Liver (tissue), 9 donors: ENCODE data around the gene TNFSF15. TPM values are rescaled to one million over a fixed set of nuclear protein-coding genes. Genes with fewer than 3 reads are reported as not detected.

Source experiments
- DNase-seq: peaks from one replicate; pipeline ENCODE4 v3.0.0-alpha.2; 2017; ENCODE audit warnings: low spot score
- H3K27ac ChIP-seq, 2 donors: one replicate each; pipeline ENCODE4 v1.7.0; 2013; ENCODE audit warnings: inconsistent platforms in 2 of 2, low read length in 2 of 2, control low read depth in 1 of 2, low read depth in 1 of 2, mild to moderate bottlenecking in 1 of 2
- H3K27me3 ChIP-seq, 4 donors: one replicate each; pipeline versions ENCODE4 v1.6.1 to v1.7.0; 2013; ENCODE audit warnings: low read length in 3 of 4, inconsistent platforms in 1 of 4, mild to moderate bottlenecking in 1 of 4, moderate library complexity in 1 of 4; ENCODE audit not compliant: control insufficient read depth in 4 of 4, insufficient read depth in 4 of 4
- H3K36me3 ChIP-seq, 4 donors: one replicate each; pipeline versions ENCODE4 v1.6.1 to v1.7.0; 2013; ENCODE audit warnings: low read length in 3 of 4, mild to moderate bottlenecking in 3 of 4, low read depth in 1 of 4, moderate library complexity in 1 of 4; ENCODE audit not compliant: control insufficient read depth in 4 of 4, insufficient read depth in 3 of 4
- H3K4me1 ChIP-seq, 4 donors: one replicate each; pipeline versions ENCODE4 v1.6.1 to v1.7.0; 2013; ENCODE audit warnings: low read length in 3 of 4, mild to moderate bottlenecking in 3 of 4, moderate library complexity in 1 of 4; ENCODE audit not compliant: control insufficient read depth in 4 of 4, insufficient read depth in 4 of 4
- H3K4me3 ChIP-seq, 3 donors: one replicate each; pipeline versions ENCODE4 v1.6.1 to v1.7.0; 2013; ENCODE audit warnings: low read length in 3 of 3, control low read depth in 1 of 3, low read depth in 1 of 3, mild to moderate bottlenecking in 1 of 3
- H3K9ac ChIP-seq, 2 donors: one replicate each; pipeline ENCODE4 v1.7.0; 2013; ENCODE audit warnings: low read length in 2 of 2, mild to moderate bottlenecking in 2 of 2, moderate library complexity in 2 of 2, control low read depth in 1 of 2, low read depth in 1 of 2
- H3K9me3 ChIP-seq, 4 donors: one replicate each; pipeline versions ENCODE4 v1.6.1 to v1.7.0; 2013; ENCODE audit warnings: low read length in 3 of 4; ENCODE audit not compliant: control insufficient read depth in 4 of 4
- EGR1 ChIP-seq, 2 donors: IDR thresholded peaks; 2 replicates each; pipeline ENCODE4 v1.6.1; 2016 to 2018; ENCODE audit warnings: antibody characterized with exemption in 2 of 2, low read depth in 2 of 2
- FOXA1 ChIP-seq: IDR thresholded peaks from 2 replicates; pipeline ENCODE4 v1.6.1; 2016; ENCODE audit warnings: antibody characterized with exemption
- FOXA2 ChIP-seq: IDR thresholded peaks from 2 replicates; pipeline ENCODE4 v1.6.1; 2016; ENCODE audit warnings: antibody characterized with exemption
- GABPA ChIP-seq, 2 donors: IDR thresholded peaks in 1 of 2; conservative IDR thresholded peaks in 1 of 2; 2 replicates each; pipeline ENCODE4 v1.6.1; 2016; ENCODE audit warnings: antibody characterized with exemption in 2 of 2, mild to moderate bottlenecking in 1 of 2, moderate library complexity in 1 of 2
- HNF4G ChIP-seq: IDR thresholded peaks from 2 replicates; pipeline ENCODE4 v1.6.1; 2016; ENCODE audit warnings: antibody characterized with exemption
- JUND ChIP-seq, 2 donors: IDR thresholded peaks; 2 replicates each; pipeline ENCODE4 v1.6.1; 2016; ENCODE audit warnings: antibody characterized with exemption in 2 of 2
- NR2F2 ChIP-seq: IDR thresholded peaks from 2 replicates; pipeline ENCODE4 v1.6.1; 2016; ENCODE audit warnings: antibody characterized with exemption
- RAD21 ChIP-seq, 2 donors: IDR thresholded peaks; 2 replicates each; pipeline ENCODE4 v1.6.1; 2016; ENCODE audit warnings: antibody characterized with exemption in 2 of 2, mild to moderate bottlenecking in 2 of 2
- RXRA ChIP-seq, 2 donors: IDR thresholded peaks; 2 replicates each; pipeline ENCODE4 v1.6.1; 2017 to 2018; ENCODE audit warnings: antibody characterized with exemption in 2 of 2, mild to moderate bottlenecking in 1 of 2
- SP1 ChIP-seq: IDR thresholded peaks from 2 replicates; pipeline ENCODE4 v1.6.1; 2018; ENCODE audit warnings: antibody characterized with exemption, mild to moderate bottlenecking
- TAF1 ChIP-seq: conservative IDR thresholded peaks from 2 replicates; pipeline ENCODE4 v1.6.1; 2016; ENCODE audit warnings: antibody characterized with exemption, mild to moderate bottlenecking
- WGBS: extraction: QIAGEN DNeasy Blood & Tissue Kit; methylation state at CpG from one replicate; pipeline ENCODE4 v1.1.7; 2013; 5-methylcytosine and 5-hydroxymethylcytosine counted together
- polyA plus RNA-seq, 2 donors: library from polyadenylated mRNA; stranded (reverse) in 1 of 2; unstranded in 1 of 2; fragments of 200-250 nt in 1 of 2; fragments of >200 nt in 1 of 2; fragmentation: Nextera tagmentation in 1 of 2; extraction: Ambion mirVana in 1 of 2; gene quantifications; one replicate each; pipeline versions ENCODE4 v1.2.1 to v1.2.3, GENCODE V29; 2013 to 2015
- total RNA-seq, 2 donors: library from RNA; depleted of rRNA; stranded (reverse); fragments of >200 nt; gene quantifications; one replicate each; pipeline ENCODE4 v1.2.3, GENCODE V29; 2014
- TF ChIP-seq, protein P1 (sequence below): IDR thresholded peaks from 2 replicates; pipeline ENCODE4 v1.6.1; 2016; ENCODE audit warnings: antibody characterized with exemption
- TF ChIP-seq, protein P2 (sequence below): IDR thresholded peaks from 2 replicates; pipeline ENCODE4 v1.6.1; 2016; ENCODE audit warnings: antibody characterized with exemption
- TF ChIP-seq, protein P3 (sequence below): IDR thresholded peaks from 2 replicates; pipeline ENCODE4 v1.6.1; 2016; ENCODE audit warnings: antibody characterized with exemption, mild to moderate bottlenecking
- TF ChIP-seq, protein P4 (sequence below): IDR thresholded peaks from 2 replicates; pipeline ENCODE4 v1.6.1; 2016; ENCODE audit warnings: antibody characterized with exemption
- donor health status: healthy.
- donor health status: healthy.
- donor health status: healthy.
- donor health status: healthy.
- donor health status: healthy.

Gene TNFSF15
- total and polyA plus RNA-seq, 4 donors: 0.01 to 0.42 (median 0.08) TPM; not detected in 1

DNA sequence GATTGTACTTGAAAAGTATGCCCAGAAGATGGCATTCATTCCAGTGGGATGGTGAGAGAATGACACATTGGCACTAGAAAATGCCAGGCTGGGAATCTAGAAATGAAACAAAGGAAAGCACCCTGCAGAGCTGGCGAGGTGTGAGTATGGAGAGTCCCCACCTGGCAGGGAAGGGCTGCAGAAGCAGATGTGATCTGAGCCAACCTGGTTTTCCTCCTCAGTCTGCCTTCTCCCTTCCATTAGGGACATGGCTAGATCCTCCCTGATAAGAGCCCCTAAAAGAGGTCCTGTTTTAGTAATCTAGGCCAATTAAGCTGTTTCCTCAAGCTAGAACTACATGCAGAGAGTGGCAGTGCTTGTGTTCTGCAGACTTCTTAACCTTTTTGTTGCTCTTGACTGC lies 24.7 kb upstream of the TNFSF15 start:
- TF ChIP-seq GABPA (IDR thresholded peaks at IDR 0.05 in 1 of 2, conservative IDR thresholded peaks at IDR 0.05 in 1 of 2) (no peak), EGR1 (IDR thresholded peaks at IDR 0.05; ENCODE audit: low read depth in 2 of 2) (no peak), TAF1 (no peak), JUND (IDR thresholded peaks at IDR 0.05) (no peak), FOXA2 (no peak), SP1 (no peak), HNF4G (no peak), FOXA1 (no peak), RXRA (IDR thresholded peaks at IDR 0.05) (no peak), NR2F2 (no peak), RAD21 (IDR thresholded peaks at IDR 0.05) (no peak)
- TF ChIP-seq, protein P1, sequence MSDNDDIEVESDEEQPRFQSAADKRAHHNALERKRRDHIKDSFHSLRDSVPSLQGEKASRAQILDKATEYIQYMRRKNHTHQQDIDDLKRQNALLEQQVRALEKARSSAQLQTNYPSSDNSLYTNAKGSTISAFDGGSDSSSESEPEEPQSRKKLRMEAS: no peak
- TF ChIP-seq, protein P2, sequence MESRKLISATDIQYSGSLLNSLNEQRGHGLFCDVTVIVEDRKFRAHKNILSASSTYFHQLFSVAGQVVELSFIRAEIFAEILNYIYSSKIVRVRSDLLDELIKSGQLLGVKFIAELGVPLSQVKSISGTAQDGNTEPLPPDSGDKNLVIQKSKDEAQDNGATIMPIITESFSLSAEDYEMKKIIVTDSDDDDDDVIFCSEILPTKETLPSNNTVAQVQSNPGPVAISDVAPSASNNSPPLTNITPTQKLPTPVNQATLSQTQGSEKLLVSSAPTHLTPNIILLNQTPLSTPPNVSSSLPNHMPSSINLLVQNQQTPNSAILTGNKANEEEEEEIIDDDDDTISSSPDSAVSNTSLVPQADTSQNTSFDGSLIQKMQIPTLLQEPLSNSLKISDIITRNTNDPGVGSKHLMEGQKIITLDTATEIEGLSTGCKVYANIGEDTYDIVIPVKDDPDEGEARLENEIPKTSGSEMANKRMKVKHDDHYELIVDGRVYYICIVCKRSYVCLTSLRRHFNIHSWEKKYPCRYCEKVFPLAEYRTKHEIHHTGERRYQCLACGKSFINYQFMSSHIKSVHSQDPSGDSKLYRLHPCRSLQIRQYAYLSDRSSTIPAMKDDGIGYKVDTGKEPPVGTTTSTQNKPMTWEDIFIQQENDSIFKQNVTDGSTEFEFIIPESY: no peak
- TF ChIP-seq, protein P3, sequence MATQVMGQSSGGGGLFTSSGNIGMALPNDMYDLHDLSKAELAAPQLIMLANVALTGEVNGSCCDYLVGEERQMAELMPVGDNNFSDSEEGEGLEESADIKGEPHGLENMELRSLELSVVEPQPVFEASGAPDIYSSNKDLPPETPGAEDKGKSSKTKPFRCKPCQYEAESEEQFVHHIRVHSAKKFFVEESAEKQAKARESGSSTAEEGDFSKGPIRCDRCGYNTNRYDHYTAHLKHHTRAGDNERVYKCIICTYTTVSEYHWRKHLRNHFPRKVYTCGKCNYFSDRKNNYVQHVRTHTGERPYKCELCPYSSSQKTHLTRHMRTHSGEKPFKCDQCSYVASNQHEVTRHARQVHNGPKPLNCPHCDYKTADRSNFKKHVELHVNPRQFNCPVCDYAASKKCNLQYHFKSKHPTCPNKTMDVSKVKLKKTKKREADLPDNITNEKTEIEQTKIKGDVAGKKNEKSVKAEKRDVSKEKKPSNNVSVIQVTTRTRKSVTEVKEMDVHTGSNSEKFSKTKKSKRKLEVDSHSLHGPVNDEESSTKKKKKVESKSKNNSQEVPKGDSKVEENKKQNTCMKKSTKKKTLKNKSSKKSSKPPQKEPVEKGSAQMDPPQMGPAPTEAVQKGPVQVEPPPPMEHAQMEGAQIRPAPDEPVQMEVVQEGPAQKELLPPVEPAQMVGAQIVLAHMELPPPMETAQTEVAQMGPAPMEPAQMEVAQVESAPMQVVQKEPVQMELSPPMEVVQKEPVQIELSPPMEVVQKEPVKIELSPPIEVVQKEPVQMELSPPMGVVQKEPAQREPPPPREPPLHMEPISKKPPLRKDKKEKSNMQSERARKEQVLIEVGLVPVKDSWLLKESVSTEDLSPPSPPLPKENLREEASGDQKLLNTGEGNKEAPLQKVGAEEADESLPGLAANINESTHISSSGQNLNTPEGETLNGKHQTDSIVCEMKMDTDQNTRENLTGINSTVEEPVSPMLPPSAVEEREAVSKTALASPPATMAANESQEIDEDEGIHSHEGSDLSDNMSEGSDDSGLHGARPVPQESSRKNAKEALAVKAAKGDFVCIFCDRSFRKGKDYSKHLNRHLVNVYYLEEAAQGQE: no peak
- TF ChIP-seq, protein P4, sequence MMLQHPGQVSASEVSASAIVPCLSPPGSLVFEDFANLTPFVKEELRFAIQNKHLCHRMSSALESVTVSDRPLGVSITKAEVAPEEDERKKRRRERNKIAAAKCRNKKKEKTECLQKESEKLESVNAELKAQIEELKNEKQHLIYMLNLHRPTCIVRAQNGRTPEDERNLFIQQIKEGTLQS: no peak
- no peak overlapping the region for H3K9ac ChIP-seq
- H3K27me3 ChIP-seq: no peaks in the 10 kb centered on the region
- no peaks in the 10 kb centered on the region for H3K4me1 ChIP-seq
- no peak for DNase-seq
- H3K9me3 ChIP-seq: no peaks in the 10 kb centered on the region
- H3K27ac ChIP-seq: no peak overlapping the region
- H3K4me3 ChIP-seq: no peak overlapping the region
- 88% methylated on average over 1 of the region's 1 CpG for WGBS
- H3K36me3 ChIP-seq: no peaks in the 10 kb centered on the region

DNA sequence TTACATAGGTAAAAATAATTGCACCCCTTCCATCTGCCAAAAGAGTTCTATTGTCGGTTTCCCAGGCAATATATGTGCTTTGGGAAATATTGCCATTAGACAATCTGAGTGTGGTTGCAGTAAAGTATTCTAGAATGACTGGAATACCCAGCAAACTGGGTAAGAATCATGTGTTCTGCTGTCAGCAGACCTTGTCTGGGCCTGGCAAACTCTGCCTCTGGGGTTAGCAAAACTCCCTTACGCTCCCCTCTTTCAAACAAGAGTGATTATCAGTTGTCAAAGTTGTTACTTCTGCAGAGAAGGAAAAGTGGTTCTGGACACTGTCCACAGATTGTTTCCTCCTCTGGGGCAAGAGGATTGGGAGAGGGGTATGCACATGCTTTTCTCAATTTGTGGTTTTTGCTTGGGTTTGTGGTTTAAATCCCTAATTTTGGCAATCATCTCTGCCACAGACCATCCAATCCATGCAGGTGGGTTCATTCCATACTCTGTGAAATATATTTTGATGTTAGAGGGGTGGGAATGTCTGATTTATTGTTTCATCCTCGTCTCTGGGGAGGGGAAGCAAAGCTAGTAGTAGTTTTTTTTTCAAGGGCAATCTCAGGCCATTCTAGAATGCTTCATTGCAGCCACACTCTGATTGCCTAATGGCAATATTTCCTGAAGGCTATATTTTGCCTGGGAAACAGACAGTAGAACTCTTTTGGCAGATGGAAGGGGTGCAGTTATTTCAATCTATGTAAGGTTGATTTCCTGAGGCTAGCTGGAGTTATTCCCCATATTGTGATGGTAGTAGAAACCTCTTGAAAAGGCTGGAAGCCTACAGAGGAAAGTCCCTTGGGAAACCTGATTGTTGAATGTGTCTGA lies 24.0 kb upstream of the TNFSF15 start:
- no peak overlapping the region for H3K4me3 ChIP-seq
- H3K27ac ChIP-seq: no peak overlapping the region
- no peaks in the 10 kb centered on the region for H3K9me3 ChIP-seq
- H3K36me3 ChIP-seq: no peaks in the 10 kb centered on the region
- no peak for DNase-seq
- WGBS: 87% methylated on average over 3 of the region's 3 CpGs
- H3K27me3 ChIP-seq: no peaks in the 10 kb centered on the region
- no peaks in the 10 kb centered on the region for H3K4me1 ChIP-seq
- no peak for TF ChIP-seq FOXA2
- no peak for TF ChIP-seq HNF4G
- TF ChIP-seq RXRA (IDR thresholded peaks at IDR 0.05): no peak
- TF ChIP-seq, protein P1: no peak
- H3K9ac ChIP-seq: no peak overlapping the region
